NCI-H345 treated with DMSO at 0.1 percent for 48 hours (cell line): ENCODE measurements around the gene BRD7.

Experiments
- DNase-seq: peaks from one replicate; lab custom pipeline; 2025; ENCODE audit not compliant: unreplicated experiment; lab: John Stamatoyannopoulos, UW

Gene BRD7

GRCh38 chr16:50323335-50324011 is 45.3 kb downstream of the BRD7 start:
- DNase-seq = no peak

DNA sequence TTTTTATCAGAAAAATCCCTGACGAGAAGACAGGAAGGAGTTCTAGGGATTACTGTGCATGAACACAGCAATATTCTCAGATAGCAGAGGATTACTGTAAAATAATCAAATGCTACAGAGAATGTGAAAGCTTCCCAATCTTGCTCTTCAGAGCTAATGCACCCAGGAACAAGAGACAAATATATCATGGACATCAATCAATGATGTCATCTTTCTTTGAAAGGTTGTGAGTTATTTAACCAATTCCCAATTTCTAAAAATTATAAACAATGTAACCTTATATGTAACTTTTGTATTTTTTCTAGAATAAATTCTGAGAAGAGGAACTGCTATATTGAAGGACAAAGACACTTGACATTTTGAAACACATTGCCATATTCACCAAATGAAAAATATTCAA is 46.5 kb downstream of the BRD7 start:
- DNase-seq = no peak

GRCh38 chr16:50320310-50320709 is 48.5 kb downstream of the BRD7 start:
- no peak for DNase-seq

DNA sequence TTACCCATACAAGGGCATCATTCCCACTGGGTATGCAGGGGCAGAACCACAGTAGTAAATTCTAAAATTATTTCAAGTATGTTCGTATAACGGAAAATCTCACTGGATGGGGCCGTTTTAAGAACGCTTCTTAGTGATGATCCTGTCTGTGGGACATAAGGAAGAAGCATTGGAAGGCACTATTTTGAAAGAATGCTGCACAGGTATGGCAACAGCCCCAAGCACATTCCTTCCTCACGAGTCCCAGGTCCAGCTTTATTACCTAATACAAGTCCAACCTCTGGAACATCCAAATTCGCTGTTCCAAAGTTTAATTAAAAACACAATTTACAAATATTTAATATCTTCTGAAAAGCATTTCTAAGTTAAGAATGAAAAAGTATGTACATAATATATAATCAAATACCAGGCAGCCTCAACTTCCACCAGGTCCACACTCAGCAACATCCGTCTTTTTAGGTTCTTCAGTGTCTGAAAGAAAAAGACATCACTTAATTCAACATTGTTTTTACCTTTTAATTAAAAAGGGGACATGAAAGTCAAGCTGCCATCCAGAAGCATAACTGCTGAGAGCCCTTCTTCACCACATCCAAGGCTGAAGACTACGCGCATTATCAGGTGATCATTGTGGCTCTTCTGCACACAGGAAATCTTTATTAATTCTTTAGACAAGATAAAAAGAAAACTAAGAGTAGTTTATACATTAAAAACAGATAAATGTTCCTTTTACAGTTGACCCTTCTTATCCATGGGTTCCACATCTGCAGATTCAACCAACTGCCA is 49.8 kb downstream of the BRD7 start:
- DNase-seq = no peak

- DNase-seq = no peak
Measured at GRCh38 chr16:50316848-50317630, 51.7 kb downstream of the BRD7 start.

- DNase-seq = no peak
Measured at GRCh38 chr16:50316102-50316847, 52.5 kb downstream of the BRD7 start.

- no peak for DNase-seq
Measured at GRCh38 chr16:50315346-50315997, 53.3 kb downstream of the BRD7 start.

DNA sequence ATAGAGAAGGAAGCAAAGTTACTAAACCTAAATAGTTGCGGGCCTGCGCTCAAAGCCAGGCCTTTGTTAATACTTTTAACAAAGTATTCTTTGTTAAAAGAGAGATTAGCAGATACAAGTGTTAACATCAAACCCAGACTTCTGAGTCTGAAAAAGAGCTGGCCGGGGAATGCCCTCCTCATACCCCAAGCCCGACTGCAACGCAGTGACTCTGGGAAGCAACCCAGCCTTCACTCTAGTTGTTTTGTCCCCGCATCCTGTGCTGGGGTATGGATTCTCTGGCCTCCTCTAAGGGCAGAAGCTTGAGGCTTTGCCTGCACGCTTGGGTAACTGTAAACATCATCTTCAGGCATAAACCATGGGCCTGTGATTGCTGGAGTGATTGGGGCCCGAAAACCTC is 54.1 kb downstream of the BRD7 start:
- no peak for DNase-seq

DNA sequence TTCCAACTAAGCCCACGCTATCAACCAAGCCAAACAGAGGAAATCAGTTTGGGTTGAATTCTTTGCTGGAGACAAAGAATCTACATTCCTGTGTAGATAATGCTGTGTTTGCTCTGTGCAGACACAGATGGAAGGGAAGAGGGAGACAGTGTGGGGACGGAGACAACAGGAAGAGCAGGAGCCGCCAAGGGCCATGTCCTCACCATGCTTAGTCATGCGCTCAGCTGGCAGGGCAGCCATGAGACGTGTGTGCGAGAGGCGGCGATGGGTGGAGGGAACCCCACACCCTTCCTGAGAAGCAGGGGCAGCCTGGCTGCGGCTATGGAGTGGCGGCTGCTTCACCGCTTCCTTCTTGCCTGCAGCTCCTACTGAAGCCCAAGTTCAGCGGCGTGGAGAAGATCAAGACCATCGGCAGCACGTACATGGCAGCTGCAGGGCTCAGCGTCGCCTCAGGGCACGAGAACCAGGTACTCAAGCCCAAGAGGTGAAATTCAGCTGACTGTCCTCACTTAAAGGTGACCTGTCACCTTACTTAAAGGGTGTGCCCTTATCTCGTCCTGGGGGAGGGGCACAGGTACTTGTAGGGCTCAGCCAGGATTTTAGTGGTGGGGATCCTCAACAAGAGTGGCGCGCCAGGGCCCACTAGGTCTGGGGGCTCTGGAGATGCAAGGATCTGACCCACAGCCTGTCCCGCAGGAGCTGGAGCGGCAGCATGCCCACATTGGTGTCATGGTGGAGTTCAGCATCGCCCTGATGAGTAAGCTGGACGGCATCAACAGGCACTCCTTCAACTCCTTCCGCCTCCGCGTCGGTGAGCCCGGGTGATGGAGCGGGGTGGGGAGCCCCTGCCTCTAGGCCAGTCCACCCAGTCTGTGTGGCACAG is 55.0 kb downstream of the BRD7 start:
- no peak for DNase-seq

GRCh38 chr16:50311891-50312501 is 56.8 kb downstream of the BRD7 start:
- no peak for DNase-seq

- DNase-seq = no peak
Measured at GRCh38 chr16:50311134-50311528, 57.7 kb downstream of the BRD7 start.

DNA sequence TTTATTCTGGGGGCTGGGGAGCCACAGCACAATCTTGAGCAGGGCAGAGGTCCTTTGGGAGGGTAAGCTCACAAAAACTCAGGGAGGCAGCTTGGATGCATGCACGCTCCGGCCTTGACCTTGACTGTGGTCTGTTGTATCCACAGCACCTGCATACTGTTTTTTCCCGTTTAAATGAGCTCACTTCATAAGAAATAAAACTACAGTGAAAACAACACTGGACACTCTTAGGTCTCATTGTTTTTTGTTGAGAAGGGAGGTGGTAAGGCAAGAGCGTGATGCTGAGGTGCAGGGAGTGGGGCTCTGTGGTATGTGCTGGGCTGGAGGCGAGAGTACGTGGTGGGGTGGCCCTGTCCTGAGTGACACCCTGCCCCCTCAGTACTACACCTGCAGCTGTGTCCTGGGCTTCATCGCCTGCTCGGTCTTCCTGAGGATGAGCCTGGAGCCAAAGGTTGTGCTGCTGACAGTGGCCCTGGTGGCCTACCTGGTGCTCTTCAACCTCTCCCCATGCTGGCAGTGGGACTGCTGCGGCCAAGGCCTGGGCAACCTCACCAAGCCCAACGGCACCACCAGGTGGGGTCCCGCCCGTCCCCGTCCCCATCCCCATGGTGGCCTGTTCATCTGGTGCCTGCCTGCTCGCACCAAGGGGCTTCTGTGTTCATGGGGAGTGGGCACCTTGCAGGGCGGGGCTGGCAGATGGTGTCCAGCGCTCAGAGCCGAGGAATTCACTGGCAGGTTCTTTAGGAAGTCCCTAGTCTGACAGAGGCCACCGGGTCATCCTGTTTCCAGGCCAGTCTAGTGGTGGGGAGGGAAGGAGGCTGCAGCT is 58.3 kb downstream of the BRD7 start:
- no peak for DNase-seq

GRCh38 chr16:50309527-50310307 is 59.1 kb downstream of the BRD7 start:
- DNase-seq = no peak

DNA sequence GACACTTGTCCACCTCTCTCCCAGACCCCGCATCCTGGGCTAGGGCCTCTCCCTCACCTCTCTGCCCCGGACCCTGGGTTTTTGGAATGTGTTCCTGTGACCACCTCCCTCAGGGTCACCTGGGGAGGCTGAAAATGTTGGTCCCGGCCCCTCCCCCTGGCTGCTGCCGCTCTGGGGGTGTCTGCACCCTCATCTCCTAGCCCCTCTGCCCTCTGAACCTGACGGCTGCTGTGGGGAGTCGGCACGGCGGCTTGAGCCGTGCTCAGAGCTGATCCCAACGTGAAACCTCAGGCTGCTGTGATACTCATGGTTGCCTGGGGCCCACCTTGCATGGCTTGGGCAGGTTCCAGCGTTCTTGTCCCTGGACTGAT is 59.6 kb downstream of the BRD7 start:
- no peak for DNase-seq

GRCh38 chr16:50308237-50308965 is 60.4 kb downstream of the BRD7 start:
- no peak for DNase-seq

DNA sequence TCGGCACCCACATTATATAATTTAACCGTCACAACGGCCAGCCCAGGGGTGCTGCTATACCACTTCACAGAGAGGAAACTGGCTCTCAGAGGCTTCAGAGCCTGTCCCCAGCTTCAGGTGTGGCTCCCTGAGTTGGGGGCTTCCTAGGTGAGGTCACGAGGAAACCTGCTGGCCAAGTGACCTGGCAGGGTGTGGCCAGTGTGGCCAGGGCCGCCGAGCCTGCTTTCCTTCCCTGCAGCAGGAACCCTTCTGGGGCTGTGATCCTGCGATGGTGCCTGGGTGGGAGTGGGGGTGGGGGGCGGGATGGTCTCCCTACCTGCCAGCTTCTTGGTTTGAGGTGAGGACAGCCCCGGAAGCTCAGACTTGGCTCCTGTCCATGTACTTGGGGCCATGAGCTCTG is 62.5 kb downstream of the BRD7 start:
- no peak for DNase-seq

DNA sequence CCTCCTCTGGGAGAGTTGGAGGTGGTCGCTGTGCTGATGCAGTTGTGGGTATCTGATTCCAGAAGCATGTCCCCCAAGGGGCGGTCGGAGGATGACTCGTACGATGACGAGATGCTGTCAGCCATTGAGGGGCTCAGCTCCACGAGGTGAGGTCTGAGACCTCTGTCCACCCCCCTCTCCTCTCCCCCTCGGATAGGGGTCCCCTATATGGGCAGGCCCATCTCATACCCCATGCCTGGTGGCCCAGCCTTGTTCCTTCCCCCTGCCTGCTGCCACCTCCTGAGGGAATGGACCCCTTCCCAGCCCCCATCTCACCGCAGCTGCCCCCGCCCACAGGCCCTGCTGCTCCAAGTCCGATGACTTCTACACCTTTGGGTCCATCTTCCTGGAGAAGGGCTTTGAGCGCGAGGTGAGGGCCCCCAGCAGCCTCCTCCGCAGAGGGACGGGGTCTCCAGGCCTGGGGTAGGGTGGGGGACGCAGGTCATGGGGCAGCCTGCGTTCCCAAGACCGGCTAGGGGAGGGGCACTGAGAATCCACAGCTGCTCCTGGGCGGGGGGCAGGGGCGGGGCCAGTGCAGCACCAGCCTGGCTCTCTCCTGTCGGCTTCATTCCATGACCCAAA is 63.2 kb downstream of the BRD7 start:
- DNase-seq = no peak
